Astrocyte (in vitro differentiated cells and primary cell): ENCODE measurements around the gene SAMD4A.

Source experiments
- CTCF ChIP-seq: IDR thresholded peaks from 2 replicates; pipeline ENCODE4 v1.5.1; 2011; ENCODE audit warnings: low read depth, mild to moderate bottlenecking, inconsistent platforms, low read length, moderate library complexity; ENCODE audit not compliant: insufficient read depth
- EZH2 ChIP-seq: IDR thresholded peaks from 2 replicates; pipeline ENCODE4 v1.6.1; 2012; ENCODE audit warnings: mild to moderate bottlenecking, low read length, inconsistent platforms; ENCODE audit not compliant: insufficient read depth

GRCh38 chr14:54687750-54688119, 120.8 kb downstream of the SAMD4A start:
- TF ChIP-seq CTCF: no peak
- no peak for TF ChIP-seq EZH2
